ENCODE results near the gene PMM2. TPM values are rescaled to one million over a fixed set of nuclear protein-coding genes. Genes with fewer than 3 reads are reported as not detected.
"Not testable (repeated sequence)": the region's sequence is repeated elsewhere in the genome, so short reads cannot be mapped to it uniquely, and the experiment has no call there.

The PMM2 gene
- total RNA-seq, 1 experiment from 2014 or later: 49.2 TPM

- in situ Hi-C loops (cut with HindIII; ENCODE audit: low pct_unique_long_range_greater_than_20kb, low sequenced_read_pairs): no loop called here
- no peak for DNase-seq (ENCODE audit: low read depth, low spot score)
These were observed 71.8 kb downstream of the PMM2 start for GRCh38 chr16:8869212-8869987.

- DNase-seq (ENCODE audit: low read depth, low spot score); in situ Hi-C loops (cut with HindIII; ENCODE audit: low pct_unique_long_range_greater_than_20kb, low sequenced_read_pairs): not testable (repeated sequence)
These were observed 72.3 kb downstream of the PMM2 start for GRCh38 chr16:8869988-8870241.

GRCh38 chr16:8872071-8872470 lies 74.4 kb downstream of the PMM2 start:
- in situ Hi-C loops (cut with HindIII; ENCODE audit: low pct_unique_long_range_greater_than_20kb, low sequenced_read_pairs): no loop called here
- no peak for DNase-seq (ENCODE audit: low read depth, low spot score)

- DNase-seq (ENCODE audit: low read depth, low spot score): no peak
- in situ Hi-C loops (cut with HindIII; ENCODE audit: low pct_unique_long_range_greater_than_20kb, low sequenced_read_pairs): no loop called here
These were observed 75.6 kb downstream of the PMM2 start for GRCh38 chr16:8872967-8873865.

GRCh38 chr16:8873866-8874195 lies 76.2 kb downstream of the PMM2 start:
- DNase-seq (ENCODE audit: low read depth, low spot score); in situ Hi-C loops (cut with HindIII; ENCODE audit: low pct_unique_long_range_greater_than_20kb, low sequenced_read_pairs): not testable (repeated sequence)

GRCh38 chr16:8874388-8874787 lies 76.7 kb downstream of the PMM2 start:
- in situ Hi-C loops (cut with HindIII; ENCODE audit: low pct_unique_long_range_greater_than_20kb, low sequenced_read_pairs): no loop called here
- DNase-seq (ENCODE audit: low read depth, low spot score): no peak

- in situ Hi-C loops (cut with HindIII; ENCODE audit: low pct_unique_long_range_greater_than_20kb, low sequenced_read_pairs); DNase-seq (ENCODE audit: low read depth, low spot score): not testable (repeated sequence)
These were observed 77.7 kb downstream of the PMM2 start for GRCh38 chr16:8875317-8875716.

GRCh38 chr16:8877894-8878522 lies 80.4 kb downstream of the PMM2 start:
- no peak for DNase-seq (ENCODE audit: low read depth, low spot score)
- in situ Hi-C loops (cut with HindIII; ENCODE audit: low pct_unique_long_range_greater_than_20kb, low sequenced_read_pairs): no loop called here

GRCh38 chr16:8878523-8878911 lies 80.9 kb downstream of the PMM2 start:
- in situ Hi-C loops (cut with HindIII; ENCODE audit: low pct_unique_long_range_greater_than_20kb, low sequenced_read_pairs): no loop called here
- no peak for DNase-seq (ENCODE audit: low read depth, low spot score)

GRCh38 chr16:8880839-8881510 lies 83.3 kb downstream of the PMM2 start:
- no peak for DNase-seq (ENCODE audit: low read depth, low spot score)
- in situ Hi-C loops (cut with HindIII; ENCODE audit: low pct_unique_long_range_greater_than_20kb, low sequenced_read_pairs): no loop called here

GRCh38 chr16:8882041-8882617 lies 84.5 kb downstream of the PMM2 start, which contains the start of gene LITAFD:
Gene LITAFD (plus strand): TSS chr16:8882351. CDS start chr16:8884356, 2,005 bp downstream.
- in situ Hi-C loops (cut with HindIII; ENCODE audit: low pct_unique_long_range_greater_than_20kb, low sequenced_read_pairs): no loop called here
- DNase-seq (ENCODE audit: low read depth, low spot score): no peak

GRCh38 chr16:8882725-8883377 lies 85.2 kb downstream of the PMM2 start:
- no peak for DNase-seq (ENCODE audit: low read depth, low spot score)
- in situ Hi-C loops (cut with HindIII; ENCODE audit: low pct_unique_long_range_greater_than_20kb, low sequenced_read_pairs): no loop called here

GRCh38 chr16:8885674-8886592 lies 88.3 kb downstream of the PMM2 start:
- in situ Hi-C loops (cut with HindIII; ENCODE audit: low pct_unique_long_range_greater_than_20kb, low sequenced_read_pairs): no loop called here
- DNase-seq (ENCODE audit: low read depth, low spot score): no peak

GRCh38 chr16:8886593-8887430 lies 89.2 kb downstream of the PMM2 start:
- no peak for DNase-seq (ENCODE audit: low read depth, low spot score)
- in situ Hi-C loops (cut with HindIII; ENCODE audit: low pct_unique_long_range_greater_than_20kb, low sequenced_read_pairs): no loop called here

- in situ Hi-C loops (cut with HindIII; ENCODE audit: low pct_unique_long_range_greater_than_20kb, low sequenced_read_pairs): no loop called here
- no peak for DNase-seq (ENCODE audit: low read depth, low spot score)
These were observed 89.8 kb downstream of the PMM2 start for GRCh38 chr16:8887431-8887765.

Measured in SK-MEL-5 (cell line).